Fibroblast of lung (primary cell): Measurements from ENCODE around the gene ASNSD1.

Experiments
- EZH2 ChIP-seq: IDR thresholded peaks from 2 replicates; pipeline ENCODE4 v1.5.1; 2012; ENCODE audit warnings: low read length, control low read depth, mild to moderate bottlenecking; ENCODE audit errors: missing control alignments
- TF ChIP-seq, protein P1 (sequence below), 2 donors: IDR thresholded peaks in 1 of 2; conservative IDR thresholded peaks in 1 of 2; 1 replicate in 1 of 2; 2 replicates in 1 of 2; pipeline ENCODE4 v1.5.1; 2011 to 2012; ENCODE audit warnings: low read length in 2 of 2, control low read depth in 1 of 2, inconsistent platforms in 1 of 2, low read depth in 1 of 2, mild to moderate bottlenecking in 1 of 2

GRCh38 chr2:189702071-189702470 is 40.8 kb downstream of the ASNSD1 start:
- TF ChIP-seq, protein P1, sequence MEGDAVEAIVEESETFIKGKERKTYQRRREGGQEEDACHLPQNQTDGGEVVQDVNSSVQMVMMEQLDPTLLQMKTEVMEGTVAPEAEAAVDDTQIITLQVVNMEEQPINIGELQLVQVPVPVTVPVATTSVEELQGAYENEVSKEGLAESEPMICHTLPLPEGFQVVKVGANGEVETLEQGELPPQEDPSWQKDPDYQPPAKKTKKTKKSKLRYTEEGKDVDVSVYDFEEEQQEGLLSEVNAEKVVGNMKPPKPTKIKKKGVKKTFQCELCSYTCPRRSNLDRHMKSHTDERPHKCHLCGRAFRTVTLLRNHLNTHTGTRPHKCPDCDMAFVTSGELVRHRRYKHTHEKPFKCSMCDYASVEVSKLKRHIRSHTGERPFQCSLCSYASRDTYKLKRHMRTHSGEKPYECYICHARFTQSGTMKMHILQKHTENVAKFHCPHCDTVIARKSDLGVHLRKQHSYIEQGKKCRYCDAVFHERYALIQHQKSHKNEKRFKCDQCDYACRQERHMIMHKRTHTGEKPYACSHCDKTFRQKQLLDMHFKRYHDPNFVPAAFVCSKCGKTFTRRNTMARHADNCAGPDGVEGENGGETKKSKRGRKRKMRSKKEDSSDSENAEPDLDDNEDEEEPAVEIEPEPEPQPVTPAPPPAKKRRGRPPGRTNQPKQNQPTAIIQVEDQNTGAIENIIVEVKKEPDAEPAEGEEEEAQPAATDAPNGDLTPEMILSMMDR (conservative IDR thresholded peaks at IDR 0.05 in 1 of 2, IDR thresholded peaks at IDR 0.05 in 1 of 2; ENCODE audit: low read depth in 1 of 2, low read length in 2 of 2), result no peak
- TF ChIP-seq EZH2, result no peak
